ENCODE measurements around the gene ANAPC10.

Gene ANAPC10

GRCh38 chr4:144989306-144989705 is 108.7 kb downstream of the ANAPC10 start:
- no peak for TF ChIP-seq CTCF (IDR thresholded peaks at IDR 0.05; ENCODE audit: low read depth, low read length, missing control alignments)
- no peak overlapping the region for H3K4me3 ChIP-seq (ENCODE audit: low read depth, low read length)

DNA sequence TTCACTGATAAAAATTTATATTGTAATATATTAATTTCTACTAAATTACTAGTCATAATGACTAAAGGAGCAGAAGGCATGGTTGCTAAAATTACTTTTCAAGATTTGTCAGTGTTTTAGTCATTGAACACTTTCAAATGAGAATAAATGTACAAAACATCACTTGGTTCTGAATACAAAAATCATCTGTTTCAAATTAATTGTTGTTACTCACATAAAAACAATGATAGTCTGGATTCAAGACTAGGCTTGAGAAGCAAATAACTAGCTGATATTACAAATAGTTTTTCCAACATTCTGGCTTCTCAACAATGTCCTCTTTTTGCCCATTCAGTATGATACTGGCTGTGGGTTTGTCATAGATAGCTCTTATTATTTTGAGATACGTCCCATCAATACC is 112.5 kb downstream of the ANAPC10 start:
- no peak for DNase-seq (ENCODE audit: low read depth)
- TF ChIP-seq CTCF (IDR thresholded peaks at IDR 0.05; ENCODE audit: low read depth, low read length, missing control alignments): no peak
- no peak overlapping the region for H3K4me3 ChIP-seq (ENCODE audit: low read depth, low read length)

More at GRCh38 chr4:144989306-144989705, 108.7 kb downstream of the ANAPC10 start:
- no peak for DNase-seq (ENCODE audit: low read depth)

- no peak overlapping the region for H3K4me3 ChIP-seq (ENCODE audit: low read depth, low read length)
- TF ChIP-seq CTCF (IDR thresholded peaks at IDR 0.05; ENCODE audit: low read depth, low read length, missing control alignments): no peak
- DNase-seq (ENCODE audit: low read depth): no peak
These were observed 113.0 kb downstream of the ANAPC10 start for GRCh38 chr4:144985014-144985413.

DNA sequence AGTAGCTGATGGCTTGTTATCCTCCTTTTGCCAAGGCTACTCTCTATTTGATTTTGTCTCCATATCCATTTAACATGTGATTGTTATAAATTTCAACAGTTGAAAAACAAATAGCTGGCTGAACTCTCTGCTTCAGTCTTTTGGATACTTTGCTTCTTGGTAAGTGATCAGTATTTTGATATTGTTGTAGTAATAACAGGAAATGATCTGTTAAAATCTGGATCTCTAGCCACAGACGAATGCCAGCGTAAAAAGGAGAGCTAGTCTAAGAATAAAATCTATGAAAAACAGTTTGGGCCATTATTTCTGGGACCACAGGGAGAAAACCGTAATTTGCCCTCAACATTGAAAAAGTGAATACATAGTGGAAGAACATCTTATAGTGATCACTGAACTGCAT is 113.8 kb downstream of the ANAPC10 start:
- no peak overlapping the region for H3K4me3 ChIP-seq (ENCODE audit: low read depth, low read length)
- no peak for TF ChIP-seq CTCF (IDR thresholded peaks at IDR 0.05; ENCODE audit: low read depth, low read length, missing control alignments)

GRCh38 chr4:144975718-144976117 is 122.3 kb downstream of the ANAPC10 start:
- no peak for DNase-seq (ENCODE audit: low read depth)
- no peak for TF ChIP-seq CTCF (IDR thresholded peaks at IDR 0.05; ENCODE audit: low read depth, low read length, missing control alignments)
- H3K4me3 ChIP-seq (ENCODE audit: low read depth, low read length): no peak overlapping the region

More for the DNA sequence above, 113.8 kb downstream of the ANAPC10 start:
- no peak for DNase-seq (ENCODE audit: low read depth)

GRCh38 chr4:144970597-144970996 is 127.4 kb downstream of the ANAPC10 start:
- no peak overlapping the region for H3K4me3 ChIP-seq (ENCODE audit: low read depth, low read length)
- no peak for TF ChIP-seq CTCF (IDR thresholded peaks at IDR 0.05; ENCODE audit: low read depth, low read length, missing control alignments)
- DNase-seq (ENCODE audit: low read depth): no peak

DNA sequence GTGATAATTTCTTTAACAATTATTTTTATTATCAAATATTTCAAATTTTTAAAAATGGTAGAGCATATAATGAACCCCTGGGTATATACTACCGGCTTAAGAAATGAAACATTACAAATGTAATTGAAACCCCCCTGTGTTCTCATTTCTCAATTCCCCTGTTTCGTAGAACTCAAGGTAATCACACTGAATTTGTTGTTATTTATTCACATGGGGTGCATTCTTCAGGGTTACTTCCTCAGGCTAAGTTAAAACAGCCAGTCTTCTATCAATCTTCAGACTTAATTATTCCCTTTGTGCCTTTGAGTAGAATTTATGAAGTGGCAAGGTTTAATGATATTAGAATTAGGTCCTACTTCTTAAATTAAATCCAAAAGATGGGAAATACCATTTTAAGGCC is 128.2 kb downstream of the ANAPC10 start:
- DNase-seq (ENCODE audit: low read depth): no peak
- TF ChIP-seq CTCF (IDR thresholded peaks at IDR 0.05; ENCODE audit: low read depth, low read length, missing control alignments): no peak
- H3K4me3 ChIP-seq (ENCODE audit: low read depth, low read length): no peak overlapping the region

Measured in GM12864 (cell line).